Mucosa of rectum (tissue), 2 donors: ENCODE measurements around the gene DPEP3.
"Not testable (repeated sequence)": the region's sequence is repeated elsewhere in the genome, so short reads cannot be mapped to it uniquely, and the experiment has no call there.

ENCODE experiments used
- H3K27ac ChIP-seq, 2 donors: one replicate each; pipeline ENCODE4 v1.7.0; 2013; ENCODE audit warnings: inconsistent platforms in 2 of 2, low read depth in 2 of 2, low read length in 2 of 2
- H3K27me3 ChIP-seq, 2 donors: one replicate each; pipeline ENCODE4 v1.7.0; 2013; ENCODE audit warnings: low read length in 2 of 2; ENCODE audit not compliant: control insufficient read depth in 2 of 2, insufficient read depth in 2 of 2
- H3K36me3 ChIP-seq, 2 donors: one replicate each; pipeline ENCODE4 v1.7.0; 2013; ENCODE audit warnings: low read length in 2 of 2; ENCODE audit not compliant: control insufficient read depth in 2 of 2, insufficient read depth in 2 of 2
- H3K4me1 ChIP-seq, 2 donors: one replicate each; pipeline ENCODE4 v1.7.0; 2013; ENCODE audit warnings: low read length in 2 of 2, mild to moderate bottlenecking in 1 of 2; ENCODE audit not compliant: control insufficient read depth in 2 of 2, insufficient read depth in 2 of 2
- H3K4me3 ChIP-seq, 2 donors: one replicate each; pipeline ENCODE4 v1.7.0; 2013; ENCODE audit warnings: low read length in 2 of 2
- H3K9ac ChIP-seq, 2 donors: one replicate each; pipeline ENCODE4 v1.7.0; 2013; ENCODE audit warnings: low read length in 2 of 2, low read depth in 1 of 2, mild to moderate bottlenecking in 1 of 2
- H3K9me3 ChIP-seq, 2 donors: one replicate each; pipeline ENCODE4 v1.7.0; 2013; ENCODE audit warnings: low read length in 2 of 2; ENCODE audit not compliant: control insufficient read depth in 2 of 2
- donor health status: healthy.
- donor health status: Normal muscosa, but diverticular disease.

DPEP3 gene, protein sequence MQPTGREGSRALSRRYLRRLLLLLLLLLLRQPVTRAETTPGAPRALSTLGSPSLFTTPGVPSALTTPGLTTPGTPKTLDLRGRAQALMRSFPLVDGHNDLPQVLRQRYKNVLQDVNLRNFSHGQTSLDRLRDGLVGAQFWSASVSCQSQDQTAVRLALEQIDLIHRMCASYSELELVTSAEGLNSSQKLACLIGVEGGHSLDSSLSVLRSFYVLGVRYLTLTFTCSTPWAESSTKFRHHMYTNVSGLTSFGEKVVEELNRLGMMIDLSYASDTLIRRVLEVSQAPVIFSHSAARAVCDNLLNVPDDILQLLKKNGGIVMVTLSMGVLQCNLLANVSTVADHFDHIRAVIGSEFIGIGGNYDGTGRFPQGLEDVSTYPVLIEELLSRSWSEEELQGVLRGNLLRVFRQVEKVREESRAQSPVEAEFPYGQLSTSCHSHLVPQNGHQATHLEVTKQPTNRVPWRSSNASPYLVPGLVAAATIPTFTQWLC

DNA sequence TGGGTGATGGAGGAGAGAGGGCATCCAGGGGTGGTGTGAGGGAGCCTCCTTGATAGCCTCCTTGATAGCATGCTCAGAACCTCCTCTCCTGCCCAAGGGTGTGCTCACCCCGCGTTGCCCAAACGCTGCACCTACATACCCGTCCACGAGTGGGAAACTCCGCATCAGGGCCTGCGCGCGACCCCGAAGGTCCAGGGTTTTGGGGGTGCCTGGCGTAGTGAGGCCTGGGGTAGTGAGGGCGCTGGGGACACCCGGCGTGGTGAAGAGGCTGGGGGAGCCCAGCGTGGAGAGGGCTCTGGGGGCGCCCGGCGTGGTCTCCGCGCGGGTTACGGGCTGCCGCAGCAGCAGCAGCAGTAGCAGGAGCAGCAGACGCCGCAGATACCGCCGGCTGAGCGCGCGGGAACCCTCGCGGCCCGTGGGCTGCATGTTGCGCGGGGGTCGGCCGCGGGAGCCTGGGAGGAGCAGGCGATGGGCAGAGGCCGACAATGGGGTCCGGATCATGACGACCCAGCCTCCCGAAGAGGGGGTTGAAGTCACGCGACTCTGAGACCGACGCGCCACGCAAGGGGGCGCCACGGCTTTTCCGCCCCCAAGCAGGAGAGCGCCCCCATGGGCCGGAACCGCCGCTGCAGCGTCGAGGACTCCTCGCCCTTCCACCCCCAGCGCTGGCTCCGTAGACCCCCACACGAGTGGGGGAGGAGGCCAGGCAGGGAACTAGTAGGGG, at the start of gene DPEP3:
Gene DPEP3, minus strand, starts transcription at position 545 of the 724 bp plus-strand sequence. Its CDS starts 119 bp downstream, at position 426.
- Histone ChIP-seq H3K4me3 (no peak within 1 kb of the TSS), H3K27me3 (no peaks in the 10 kb centered on the region), H3K4me1 (peaks cover 0 to 10% of the 10 kb centered on the region in 2 donors), H3K9ac (no peak within 1 kb of the TSS), H3K9me3 (no peaks in the 10 kb centered on the region), H3K36me3 (no peaks in the 10 kb centered on the region), H3K27ac (no peak within 1 kb of the TSS)

GRCh38 chr16:68028996-68029395, 48.7 kb upstream of the DPEP3 start:
- Histone ChIP-seq H3K27me3 (no peaks in the 10 kb centered on the region), H3K36me3 (peaks cover 2 to 10% of the 10 kb centered on the region in 2 donors), H3K27ac (no peak overlapping the region), H3K4me3 (no peak overlapping the region), H3K9ac (no peak overlapping the region), H3K4me1 (peaks cover 0 to under 1% of the 10 kb centered on the region in 2 donors), H3K9me3 (no peaks in the 10 kb centered on the region)

DNA sequence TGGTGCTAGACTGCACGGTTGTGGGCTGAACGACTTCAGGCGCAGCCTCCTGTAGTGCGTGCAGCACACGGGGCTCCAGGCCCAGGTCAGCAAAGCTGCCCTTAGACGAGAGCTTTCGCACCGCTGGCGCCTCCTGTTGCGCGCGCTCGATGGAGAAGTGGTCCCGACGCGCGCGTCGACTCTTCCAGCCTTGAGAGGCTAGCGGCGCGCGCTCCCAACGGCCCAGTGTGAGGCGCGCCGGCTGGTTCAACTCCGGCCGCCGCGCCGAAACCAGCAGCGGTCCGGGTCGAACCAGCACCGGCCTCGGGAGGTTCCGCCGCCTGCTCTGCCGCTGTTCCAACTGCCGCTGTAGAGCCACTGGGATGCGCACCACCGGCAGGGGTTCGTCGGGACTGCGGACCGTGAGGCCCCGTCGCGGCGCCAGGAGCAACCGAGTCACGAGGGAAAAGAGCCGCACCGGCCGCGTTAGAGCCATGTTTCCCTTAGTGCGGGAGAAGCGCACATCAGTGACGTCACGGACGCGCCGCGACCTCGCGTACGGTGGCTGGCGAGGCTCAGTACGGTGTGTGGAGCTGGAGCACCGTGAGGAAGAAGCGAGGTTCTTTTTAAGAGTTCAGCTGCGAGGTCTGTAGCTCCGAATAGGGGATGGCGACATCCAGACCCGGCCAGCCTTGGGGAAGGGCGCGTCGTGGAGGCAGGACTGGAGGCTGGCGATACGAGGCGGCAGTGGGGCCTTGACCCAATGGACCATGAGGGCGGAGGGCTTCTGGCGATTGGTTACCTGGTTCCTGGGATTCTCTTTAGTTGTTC, 42.6 kb upstream of the DPEP3 start, which contains the start of the genes DDX28 and DUS2:
Gene DDX28, minus strand, starts transcription at position 505 of the 810 bp plus-strand sequence. Its CDS starts 30 bp downstream, at position 475.
Gene DUS2, plus strand, starts transcription at position 557 of the 810 bp plus-strand sequence. CDS start 14,740 bp downstream, outside the sequence.
- peaks cover 2 to 15% of the 10 kb centered on the region in 2 donors for H3K36me3 ChIP-seq
- H3K27ac ChIP-seq, result peak within 1 kb of the TSS; percentile 71 to 83
- no peaks in the 10 kb centered on the region for H3K27me3 ChIP-seq
- no peaks in the 10 kb centered on the region for H3K9me3 ChIP-seq
- peaks cover 15 to 16% of the 10 kb centered on the region in 2 donors for H3K4me1 ChIP-seq
- H3K9ac ChIP-seq, result peak within 1 kb of the TSS; percentile 87 to 96
- peak within 1 kb of the TSS; percentile 89 to 99 for H3K4me3 ChIP-seq

GRCh38 chr16:68022278-68022727, 42.0 kb upstream of the DPEP3 start:
- peak overlapping the region in 1 of 2 donors; percentile 83 for H3K27ac ChIP-seq
- no peaks in the 10 kb centered on the region for H3K9me3 ChIP-seq

DNA sequence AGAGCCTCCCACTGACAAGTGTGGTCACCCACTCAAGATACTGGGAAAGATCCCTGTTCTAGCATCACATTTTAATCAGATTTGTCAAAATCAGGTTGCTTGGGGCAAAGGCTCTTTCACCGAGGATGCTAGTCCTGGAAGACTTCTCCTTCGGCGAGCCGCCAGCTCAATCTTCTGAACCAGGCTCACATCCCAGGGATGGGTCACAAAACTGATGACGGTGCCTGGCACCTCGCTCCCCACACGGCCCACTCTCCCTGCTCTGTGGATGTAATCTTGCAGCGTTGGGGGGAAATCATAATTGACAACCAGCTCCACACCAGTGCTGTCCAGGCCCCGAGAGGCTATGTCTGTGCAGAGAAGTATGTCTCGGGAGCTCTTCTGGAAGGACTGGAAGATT, 41.2 kb upstream of the DPEP3 start:
- Histone ChIP-seq H3K36me3 (peaks cover 0 to 11% of the 10 kb centered on the region in 2 donors), H3K4me3 (peak overlapping the region in 1 of 2 donors; percentile 99), H3K9ac (no peak overlapping the region), H3K27ac (no peak overlapping the region), H3K4me1 (peaks cover 15 to 16% of the 10 kb centered on the region in 2 donors), H3K9me3 (no peaks in the 10 kb centered on the region), H3K27me3 (no peaks in the 10 kb centered on the region)

More at GRCh38 chr16:68022278-68022727, 42.0 kb upstream of the DPEP3 start:
- Histone ChIP-seq H3K4me1 (peaks cover 15 to 16% of the 10 kb centered on the region in 2 donors), H3K4me3 (peak overlapping the region; percentile 89 to 99), H3K27me3 (no peaks in the 10 kb centered on the region), H3K9ac (peak overlapping the region; percentile 87 to 96), H3K36me3 (peaks cover 2 to 15% of the 10 kb centered on the region in 2 donors)

DNA sequence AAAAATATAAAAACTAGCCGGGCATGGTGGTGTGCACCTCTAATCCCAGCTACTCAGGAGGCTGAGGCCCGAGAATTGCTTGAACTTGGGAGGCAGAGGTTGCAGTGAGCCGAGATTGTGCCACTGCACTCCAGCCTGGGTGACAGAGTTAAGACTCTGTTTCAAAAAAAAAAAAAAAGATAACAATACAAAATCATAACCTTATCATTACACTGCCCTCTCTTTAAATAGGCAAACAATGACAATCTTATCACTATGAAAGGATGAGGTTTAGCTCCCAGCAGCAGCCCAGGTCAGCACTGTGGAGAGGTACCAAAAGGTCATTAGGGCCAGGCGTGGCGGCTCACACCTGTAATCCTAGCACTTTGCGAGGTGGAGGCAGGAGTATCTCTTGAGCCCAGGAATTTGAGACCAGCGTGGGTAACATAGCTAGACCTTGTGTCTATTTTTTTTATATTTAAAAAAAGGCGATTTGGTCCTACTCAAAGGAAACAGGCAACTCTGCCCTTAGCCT, 38.9 kb upstream of the DPEP3 start:
- Histone ChIP-seq H3K9me3 (no peaks in the 10 kb centered on the region), H3K27me3 (no peaks in the 10 kb centered on the region), H3K36me3 (peaks cover 0 to 7% of the 10 kb centered on the region in 2 donors), H3K4me1 (peaks cover 15 to 16% of the 10 kb centered on the region in 2 donors), H3K9ac (no peak overlapping the region), H3K27ac (no peak overlapping the region), H3K4me3 (no peak overlapping the region)

GRCh38 chr16:68015681-68016080, 35.4 kb upstream of the DPEP3 start, which contains the start of gene DPEP2NB:
DPEP2NB (minus strand) TSS chr16:68015911; CDS start chr16:68015770, 141 bp downstream.
- H3K27me3 ChIP-seq, result no peaks in the 10 kb centered on the region
- no peaks in the 10 kb centered on the region for H3K4me1 ChIP-seq
- no peak within 1 kb of the TSS for H3K9ac ChIP-seq
- no peak within 1 kb of the TSS for H3K27ac ChIP-seq
- no peaks in the 10 kb centered on the region for H3K36me3 ChIP-seq
- no peaks in the 10 kb centered on the region for H3K9me3 ChIP-seq
- no peak within 1 kb of the TSS for H3K4me3 ChIP-seq

GRCh38 chr16:68013440-68013839, 33.1 kb upstream of the DPEP3 start:
- Histone ChIP-seq H3K9me3 (no peaks in the 10 kb centered on the region), H3K27ac (no peak overlapping the region), H3K9ac (no peak overlapping the region), H3K4me3 (no peak overlapping the region), H3K4me1 (no peaks in the 10 kb centered on the region), H3K36me3 (no peaks in the 10 kb centered on the region), H3K27me3 (no peaks in the 10 kb centered on the region)

DNA sequence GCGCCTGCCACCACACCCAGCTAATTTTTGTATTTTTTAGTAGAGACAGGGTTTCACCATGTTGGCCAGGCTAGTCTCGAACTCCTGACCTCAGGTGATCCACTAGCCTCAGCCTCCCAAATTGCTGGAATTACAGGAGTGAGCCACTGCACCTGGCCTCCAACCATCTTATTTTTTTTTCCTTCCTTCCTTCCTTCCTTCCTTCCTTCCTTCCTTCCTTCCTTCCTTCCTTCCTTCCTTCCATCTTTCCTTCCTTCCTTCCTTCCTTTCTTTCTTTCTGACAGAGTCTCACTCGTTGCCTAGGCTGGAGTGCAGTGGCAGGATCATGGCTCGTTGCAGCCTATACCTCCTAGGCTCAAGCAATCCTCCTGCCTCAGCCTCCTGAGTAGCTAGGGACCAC, 29.6 kb upstream of the DPEP3 start:
- H3K9me3 ChIP-seq, H3K27me3 ChIP-seq, H3K9ac ChIP-seq, H3K27ac ChIP-seq, H3K4me3 ChIP-seq, H3K36me3 ChIP-seq, H3K4me1 ChIP-seq: not testable (repeated sequence)
